ENCODE measurements around the gene PURB. TPM values are rescaled to one million over a fixed set of nuclear protein-coding genes. Genes with fewer than 3 reads are reported as not detected.

The PURB gene
- polyA plus RNA-seq, 1 of the 3 experiments (the other 2 are of a cell fraction), result 4.8 TPM

DNA sequence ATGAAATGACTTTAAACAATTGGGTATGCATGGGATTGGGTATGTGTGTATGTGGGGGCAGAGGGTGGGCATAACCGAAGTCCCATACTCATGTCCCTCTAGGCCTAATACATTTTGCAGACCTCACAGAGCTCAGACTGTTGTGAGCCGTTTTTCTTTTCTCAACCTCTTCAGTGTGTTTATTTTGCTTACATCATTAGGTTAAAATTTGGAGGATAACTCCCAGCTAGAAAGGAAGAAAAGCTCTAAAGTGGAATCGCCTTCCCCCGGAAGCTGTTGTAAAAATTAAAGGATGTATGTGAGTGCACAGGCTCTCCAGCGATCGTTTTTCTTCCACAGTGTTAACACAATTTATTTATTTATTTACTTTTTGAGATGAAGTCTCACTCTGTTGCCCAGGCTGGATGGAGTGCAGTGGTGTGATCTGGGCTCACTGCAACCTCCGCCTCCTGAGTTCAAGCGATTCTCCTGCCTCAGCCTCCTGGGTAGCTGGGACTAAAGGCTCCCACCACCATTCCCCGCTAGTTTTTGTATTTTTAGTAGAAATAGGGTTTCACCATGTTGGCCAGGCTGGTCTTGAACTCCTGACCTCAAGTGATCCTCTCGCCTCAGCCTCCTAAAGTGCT lies 36.0 kb downstream of the PURB start:
- ChIA-PET CTCF (interaction anchor here (0.8 to 3.1 kb wide), 12 partner anchors 9 to 410 kb away, joined by 3 to 14 read pairs (median 5); partner anchors contain the start of gene PURB), POLR2A (interaction anchor here (0.6 to 2.9 kb wide), 4 partner anchors 51 to 267 kb away, joined by 3 to 12 read pairs (median 8); partner anchors contain the start of genes OGDH and TMED4)
- no peaks in the 10 kb centered on the region for H3K9me2 ChIP-seq
- peaks cover 31% of the 10 kb centered on the region for H4K20me1 ChIP-seq (ENCODE audit: insufficient read depth)
- no peaks in the 10 kb centered on the region for H3K36me3 ChIP-seq (replicated peaks in 1 of 2; ENCODE audit: control insufficient read depth in 1 of 2, insufficient read depth in 2 of 2, low read length in 1 of 2)
- 83% methylated on average over 10 of the region's 10 CpGs for WGBS (ENCODE audit: low lambda C conversion rate)
- peaks cover 32% of the 10 kb centered on the region for H3K79me2 ChIP-seq (ENCODE audit: insufficient read depth)
- H3K27me3 ChIP-seq (ENCODE audit: insufficient read depth), result no peaks in the 10 kb centered on the region
- peaks cover 5 to 21% of the 10 kb centered on the region in 2 experiments; a peak in 3 of 4 replicates for H3K4me1 ChIP-seq (ENCODE audit: control insufficient read depth in 1 of 2, insufficient read depth in 2 of 2, low read depth in 1 of 2, low read length in 1 of 2)
- peak overlapping the region; percentile 89; the same call in 1 of the 2 replicates for H2AFZ ChIP-seq (ENCODE audit: low read depth)
- peak overlapping the region; percentile 90; the same call in 1 of the 2 replicates for H3K9ac ChIP-seq
- H3K4me3 ChIP-seq (ENCODE audit: low read depth in 2 of 2, low read length in 1 of 2), result peak overlapping the region in 1 of 2 experiments; percentile 83; a peak in 3 of 4 replicates
- peak overlapping the region; percentile 89 for H3K4me2 ChIP-seq
- peaks cover 49% of the 10 kb centered on the region for H3F3A ChIP-seq (replicated peaks; ENCODE audit: insufficient read depth)
- H3K27ac ChIP-seq (ENCODE audit: low read depth in 2 of 2, low read length in 1 of 2), result 0 out of 4 replicates have a peak overlapping the region, but pooled peaks of 1 of the 2 experiments have one; percentile 80
- DNase-seq, result no peak
- no peak for TF ChIP-seq MXI1 (IDR thresholded peaks at IDR 0.05; ENCODE audit: low read depth, low read length)
- TF ChIP-seq, protein P1, sequence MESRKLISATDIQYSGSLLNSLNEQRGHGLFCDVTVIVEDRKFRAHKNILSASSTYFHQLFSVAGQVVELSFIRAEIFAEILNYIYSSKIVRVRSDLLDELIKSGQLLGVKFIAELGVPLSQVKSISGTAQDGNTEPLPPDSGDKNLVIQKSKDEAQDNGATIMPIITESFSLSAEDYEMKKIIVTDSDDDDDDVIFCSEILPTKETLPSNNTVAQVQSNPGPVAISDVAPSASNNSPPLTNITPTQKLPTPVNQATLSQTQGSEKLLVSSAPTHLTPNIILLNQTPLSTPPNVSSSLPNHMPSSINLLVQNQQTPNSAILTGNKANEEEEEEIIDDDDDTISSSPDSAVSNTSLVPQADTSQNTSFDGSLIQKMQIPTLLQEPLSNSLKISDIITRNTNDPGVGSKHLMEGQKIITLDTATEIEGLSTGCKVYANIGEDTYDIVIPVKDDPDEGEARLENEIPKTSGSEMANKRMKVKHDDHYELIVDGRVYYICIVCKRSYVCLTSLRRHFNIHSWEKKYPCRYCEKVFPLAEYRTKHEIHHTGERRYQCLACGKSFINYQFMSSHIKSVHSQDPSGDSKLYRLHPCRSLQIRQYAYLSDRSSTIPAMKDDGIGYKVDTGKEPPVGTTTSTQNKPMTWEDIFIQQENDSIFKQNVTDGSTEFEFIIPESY (IDR thresholded peaks at IDR 0.05; ENCODE audit: borderline replicate concordance, low read depth), result no peak
- TF ChIP-seq POLR2AphosphoS5 (IDR thresholded peaks at IDR 0.05; ENCODE audit: low read depth, low read length), result no peak
- TF ChIP-seq NFIC (IDR thresholded peaks at IDR 0.05; ENCODE audit: borderline replicate concordance), result no peak
- TF ChIP-seq TAF1 (IDR thresholded peaks at IDR 0.05; ENCODE audit: borderline replicate concordance, low read depth, low read length), result no peak
- TF ChIP-seq, protein P2, sequence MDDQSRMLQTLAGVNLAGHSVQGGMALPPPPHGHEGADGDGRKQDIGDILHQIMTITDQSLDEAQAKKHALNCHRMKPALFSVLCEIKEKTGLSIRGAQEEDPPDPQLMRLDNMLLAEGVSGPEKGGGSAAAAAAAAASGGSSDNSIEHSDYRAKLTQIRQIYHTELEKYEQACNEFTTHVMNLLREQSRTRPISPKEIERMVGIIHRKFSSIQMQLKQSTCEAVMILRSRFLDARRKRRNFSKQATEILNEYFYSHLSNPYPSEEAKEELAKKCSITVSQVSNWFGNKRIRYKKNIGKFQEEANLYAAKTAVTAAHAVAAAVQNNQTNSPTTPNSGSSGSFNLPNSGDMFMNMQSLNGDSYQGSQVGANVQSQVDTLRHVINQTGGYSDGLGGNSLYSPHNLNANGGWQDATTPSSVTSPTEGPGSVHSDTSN (IDR thresholded peaks at IDR 0.05), result no peak
- no peak for TF ChIP-seq TCF12 (IDR thresholded peaks at IDR 0.05)
- no peak for TF ChIP-seq EZH2phosphoT487 (IDR thresholded peaks at IDR 0.05; ENCODE audit: borderline replicate concordance, low read depth)
- TF ChIP-seq RFX5 (IDR thresholded peaks at IDR 0.05; ENCODE audit: low read length), result no peak
- no peaks in the 10 kb centered on the region for H3K9me3 ChIP-seq

DNA sequence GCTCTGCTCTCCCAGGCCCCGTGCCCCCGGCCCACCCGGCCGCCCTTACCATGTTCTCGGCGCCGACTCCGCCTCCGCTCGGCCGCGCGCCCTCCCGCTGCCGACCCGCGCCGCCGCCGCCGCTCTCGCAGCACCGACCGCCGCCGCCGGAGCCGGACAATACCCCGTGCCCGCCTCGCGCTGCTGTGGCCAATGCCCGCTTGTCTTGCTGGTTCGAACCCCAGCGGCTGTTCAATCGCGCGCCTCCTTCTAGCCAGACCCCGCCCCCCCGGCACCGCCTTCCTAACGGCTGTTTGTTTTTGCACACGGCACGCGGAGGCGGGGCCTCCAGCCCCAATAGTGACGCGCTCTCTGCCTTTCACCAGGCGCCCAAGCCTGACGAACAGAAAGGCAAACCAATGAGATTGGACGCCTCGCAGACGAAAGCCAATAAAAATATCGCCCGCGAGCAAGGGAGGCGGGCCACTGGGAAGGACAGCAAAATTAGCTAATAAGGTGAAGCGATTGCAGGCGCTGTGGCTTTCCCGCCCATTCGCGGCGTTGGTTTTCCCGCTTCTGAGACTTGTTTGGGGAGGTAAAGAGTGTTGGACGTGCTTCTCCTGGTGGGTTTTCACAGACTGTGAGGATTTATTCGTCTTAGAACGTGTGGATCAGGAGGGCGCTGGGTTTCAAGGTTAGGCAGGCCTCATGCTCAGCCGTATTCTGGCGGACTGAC lies 37.3 kb downstream of the PURB start, which contains the start of gene H2AZ2:
Gene H2AZ2 (minus strand): TSS at position 168 of the 715 bp plus-strand sequence. CDS start 116 bp downstream, at position 52.
- H3K4me2 ChIP-seq, result peak within 1 kb of the TSS; percentile 89
- peak within 1 kb of the TSS; percentile 90 for H3K9ac ChIP-seq
- ChIA-PET POLR2A (interaction anchor here (0.5 to 2.9 kb wide), 10 partner anchors 9 to 288 kb away, joined by 3 to 14 read pairs (median 7); partner anchors contain the start of genes DDX56, OGDH, PURB and TMED4), CTCF (interaction anchor here (0.6 to 3.1 kb wide), 47 partner anchors 9 to 412 kb away, joined by 3 to 19 read pairs (median 4); partner anchors contain the start of genes OGDH, PPIA, PURB and TMED4)
- DNase-seq, result peak; percentile 99
- H3K79me2 ChIP-seq (ENCODE audit: insufficient read depth), result peaks cover 44% of the 10 kb centered on the region
- peak within 1 kb of the TSS; percentile 89 for H2AFZ ChIP-seq (ENCODE audit: low read depth)
- peaks cover 0 to 5% of the 10 kb centered on the region in 2 experiments for H3K36me3 ChIP-seq (replicated peaks in 1 of 2; ENCODE audit: control insufficient read depth in 1 of 2, insufficient read depth in 2 of 2, low read length in 1 of 2)
- H3K27me3 ChIP-seq (ENCODE audit: insufficient read depth), result no peaks in the 10 kb centered on the region
- H3K4me1 ChIP-seq (ENCODE audit: control insufficient read depth in 1 of 2, insufficient read depth in 2 of 2, low read depth in 1 of 2, low read length in 1 of 2), result peaks cover 5 to 21% of the 10 kb centered on the region in 2 experiments; a peak in 3 of 4 replicates
- H4K20me1 ChIP-seq (ENCODE audit: insufficient read depth), result peaks cover 44% of the 10 kb centered on the region
- peaks cover 49% of the 10 kb centered on the region for H3F3A ChIP-seq (replicated peaks; ENCODE audit: insufficient read depth)
- peak within 1 kb of the TSS; percentile 66 to 83 for H3K4me3 ChIP-seq (ENCODE audit: low read depth in 2 of 2, low read length in 1 of 2)
- H3K9me3 ChIP-seq, result no peaks in the 10 kb centered on the region
- under 1% methylated on average over 40 of the region's 70 CpGs for WGBS (ENCODE audit: low lambda C conversion rate)
- H3K9me2 ChIP-seq, result no peaks in the 10 kb centered on the region
- H3K27ac ChIP-seq (ENCODE audit: low read depth in 2 of 2, low read length in 1 of 2), result peak within 1 kb of the TSS; percentile 85 to 91
- TF ChIP-seq, protein P3, sequence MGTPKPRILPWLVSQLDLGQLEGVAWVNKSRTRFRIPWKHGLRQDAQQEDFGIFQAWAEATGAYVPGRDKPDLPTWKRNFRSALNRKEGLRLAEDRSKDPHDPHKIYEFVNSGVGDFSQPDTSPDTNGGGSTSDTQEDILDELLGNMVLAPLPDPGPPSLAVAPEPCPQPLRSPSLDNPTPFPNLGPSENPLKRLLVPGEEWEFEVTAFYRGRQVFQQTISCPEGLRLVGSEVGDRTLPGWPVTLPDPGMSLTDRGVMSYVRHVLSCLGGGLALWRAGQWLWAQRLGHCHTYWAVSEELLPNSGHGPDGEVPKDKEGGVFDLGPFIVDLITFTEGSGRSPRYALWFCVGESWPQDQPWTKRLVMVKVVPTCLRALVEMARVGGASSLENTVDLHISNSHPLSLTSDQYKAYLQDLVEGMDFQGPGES (IDR thresholded peaks at IDR 0.05; ENCODE audit: low read depth, low read length), result peak; percentile 98
- TF ChIP-seq, protein P4, sequence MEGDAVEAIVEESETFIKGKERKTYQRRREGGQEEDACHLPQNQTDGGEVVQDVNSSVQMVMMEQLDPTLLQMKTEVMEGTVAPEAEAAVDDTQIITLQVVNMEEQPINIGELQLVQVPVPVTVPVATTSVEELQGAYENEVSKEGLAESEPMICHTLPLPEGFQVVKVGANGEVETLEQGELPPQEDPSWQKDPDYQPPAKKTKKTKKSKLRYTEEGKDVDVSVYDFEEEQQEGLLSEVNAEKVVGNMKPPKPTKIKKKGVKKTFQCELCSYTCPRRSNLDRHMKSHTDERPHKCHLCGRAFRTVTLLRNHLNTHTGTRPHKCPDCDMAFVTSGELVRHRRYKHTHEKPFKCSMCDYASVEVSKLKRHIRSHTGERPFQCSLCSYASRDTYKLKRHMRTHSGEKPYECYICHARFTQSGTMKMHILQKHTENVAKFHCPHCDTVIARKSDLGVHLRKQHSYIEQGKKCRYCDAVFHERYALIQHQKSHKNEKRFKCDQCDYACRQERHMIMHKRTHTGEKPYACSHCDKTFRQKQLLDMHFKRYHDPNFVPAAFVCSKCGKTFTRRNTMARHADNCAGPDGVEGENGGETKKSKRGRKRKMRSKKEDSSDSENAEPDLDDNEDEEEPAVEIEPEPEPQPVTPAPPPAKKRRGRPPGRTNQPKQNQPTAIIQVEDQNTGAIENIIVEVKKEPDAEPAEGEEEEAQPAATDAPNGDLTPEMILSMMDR (IDR thresholded peaks at IDR 0.05), result no peak
- TF ChIP-seq NFIC (IDR thresholded peaks at IDR 0.05; ENCODE audit: borderline replicate concordance) (no peak), GATA2 (CRISPR knock-in tag; IDR thresholded peaks at IDR 0.05) (no peak), RXRA (IDR thresholded peaks at IDR 0.05; ENCODE audit: borderline replicate concordance, low read depth) (no peak), FOSL2 (IDR thresholded peaks at IDR 0.05; ENCODE audit: borderline replicate concordance, low read depth) (no peak), TAF1 (IDR thresholded peaks at IDR 0.05; ENCODE audit: borderline replicate concordance, low read depth, low read length) (peak; percentile 78), EZH2phosphoT487 (IDR thresholded peaks at IDR 0.05; ENCODE audit: borderline replicate concordance, low read depth) (no peak), NRF1 (IDR thresholded peaks at IDR 0.05; ENCODE audit: low read depth, low read length) (no peak), TCF12 (IDR thresholded peaks at IDR 0.05) (peak; percentile 14; the same call in 1 of the 2 replicates)
- TF ChIP-seq, protein P5, sequence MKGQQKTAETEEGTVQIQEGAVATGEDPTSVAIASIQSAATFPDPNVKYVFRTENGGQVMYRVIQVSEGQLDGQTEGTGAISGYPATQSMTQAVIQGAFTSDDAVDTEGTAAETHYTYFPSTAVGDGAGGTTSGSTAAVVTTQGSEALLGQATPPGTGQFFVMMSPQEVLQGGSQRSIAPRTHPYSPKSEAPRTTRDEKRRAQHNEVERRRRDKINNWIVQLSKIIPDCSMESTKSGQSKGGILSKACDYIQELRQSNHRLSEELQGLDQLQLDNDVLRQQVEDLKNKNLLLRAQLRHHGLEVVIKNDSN (IDR thresholded peaks at IDR 0.05; ENCODE audit: borderline replicate concordance, low read depth), result no peak

Measured in SK-N-SH (cell line).